ENCODE results near the gene SARS1. TPM values are rescaled to one million over a fixed set of nuclear protein-coding genes. Genes with fewer than 3 reads are reported as not detected.

Gene SARS1
- total and polyA plus RNA-seq, 4 donors: 57.5 to 132 (median 92.8) TPM

DNA sequence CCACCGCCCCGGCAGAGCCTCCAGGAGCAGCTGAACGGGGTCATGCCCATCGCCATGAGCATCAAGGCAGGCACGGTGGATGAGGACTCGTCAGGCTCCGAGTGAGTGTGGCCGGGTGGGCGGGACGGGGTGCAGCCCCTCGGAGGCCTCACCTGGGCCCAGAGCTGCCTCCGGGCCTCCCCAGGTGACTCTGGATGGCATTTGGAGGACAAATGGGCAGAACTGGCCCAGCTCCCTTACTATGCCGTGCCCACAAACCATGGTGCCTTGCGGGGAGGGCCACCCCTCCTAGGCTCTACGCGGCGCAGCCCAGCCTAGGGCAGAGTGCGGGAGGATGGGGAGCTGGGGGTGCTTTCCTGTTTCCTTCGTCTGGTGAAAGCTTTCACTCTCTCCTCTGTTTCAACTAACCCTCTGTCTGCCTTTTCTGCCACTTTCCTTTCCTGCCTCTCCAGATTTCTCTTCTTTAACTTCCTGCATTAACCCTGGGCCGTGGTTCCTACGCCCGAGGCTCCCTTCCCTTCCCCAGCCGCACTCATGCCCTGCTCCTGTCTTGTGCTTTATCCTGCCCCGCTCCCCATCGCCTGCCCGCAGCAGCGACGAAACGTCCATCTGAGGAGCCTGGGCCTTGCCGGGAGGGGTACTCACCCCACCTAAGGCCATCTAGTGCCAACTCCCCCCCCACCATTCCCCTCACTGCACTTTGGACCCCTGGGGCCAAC is 60.0 kb downstream of the SARS1 start:
- Histone ChIP-seq H3K36me3 (ENCODE audit: control insufficient read depth in 4 of 4, insufficient read depth in 3 of 4, low read depth in 1 of 4, low read length in 3 of 4) (no peaks in the 10 kb centered on the region), H3K9me3 (ENCODE audit: control insufficient read depth in 4 of 4, low read length in 3 of 4) (no peaks in the 10 kb centered on the region), H3K9ac (ENCODE audit: low read depth in 1 of 2, low read length in 2 of 2) (no peak overlapping the region), H3K4me3 (ENCODE audit: low read depth in 1 of 3, low read length in 3 of 3) (no peak overlapping the region), H3K27ac (ENCODE audit: low read depth in 1 of 2, low read length in 2 of 2) (no peak overlapping the region), H3K4me1 (ENCODE audit: control insufficient read depth in 4 of 4, insufficient read depth in 4 of 4, low read length in 3 of 4) (peaks cover 4 to 39% (median 28%) of the 10 kb centered on the region in 4 donors), H3K27me3 (ENCODE audit: control insufficient read depth in 4 of 4, insufficient read depth in 4 of 4, low read length in 3 of 4) (no peaks in the 10 kb centered on the region)
- WGBS: 86% methylated on average over 30 of the region's 30 CpGs
- TF ChIP-seq EGR1 (IDR thresholded peaks at IDR 0.05; ENCODE audit: low read depth in 2 of 2): no peak
- TF ChIP-seq TAF1 (conservative IDR thresholded peaks at IDR 0.05): no peak
- TF ChIP-seq RXRA (IDR thresholded peaks at IDR 0.05): no peak
- TF ChIP-seq, protein P1, sequence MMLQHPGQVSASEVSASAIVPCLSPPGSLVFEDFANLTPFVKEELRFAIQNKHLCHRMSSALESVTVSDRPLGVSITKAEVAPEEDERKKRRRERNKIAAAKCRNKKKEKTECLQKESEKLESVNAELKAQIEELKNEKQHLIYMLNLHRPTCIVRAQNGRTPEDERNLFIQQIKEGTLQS (IDR thresholded peaks at IDR 0.05): no peak
- TF ChIP-seq SP1 (IDR thresholded peaks at IDR 0.05): no peak
- no peak for TF ChIP-seq MAX (IDR thresholded peaks at IDR 0.05)
- TF ChIP-seq FOXA2 (IDR thresholded peaks at IDR 0.05): no peak
- no peak for TF ChIP-seq REST (IDR thresholded peaks at IDR 0.05)
- no peak for TF ChIP-seq RAD21 (IDR thresholded peaks at IDR 0.05)
- no peak for TF ChIP-seq HNF4G (IDR thresholded peaks at IDR 0.05)
- TF ChIP-seq NR2F2 (IDR thresholded peaks at IDR 0.05): no peak
- DNase-seq (ENCODE audit: low spot score): no peak

DNA sequence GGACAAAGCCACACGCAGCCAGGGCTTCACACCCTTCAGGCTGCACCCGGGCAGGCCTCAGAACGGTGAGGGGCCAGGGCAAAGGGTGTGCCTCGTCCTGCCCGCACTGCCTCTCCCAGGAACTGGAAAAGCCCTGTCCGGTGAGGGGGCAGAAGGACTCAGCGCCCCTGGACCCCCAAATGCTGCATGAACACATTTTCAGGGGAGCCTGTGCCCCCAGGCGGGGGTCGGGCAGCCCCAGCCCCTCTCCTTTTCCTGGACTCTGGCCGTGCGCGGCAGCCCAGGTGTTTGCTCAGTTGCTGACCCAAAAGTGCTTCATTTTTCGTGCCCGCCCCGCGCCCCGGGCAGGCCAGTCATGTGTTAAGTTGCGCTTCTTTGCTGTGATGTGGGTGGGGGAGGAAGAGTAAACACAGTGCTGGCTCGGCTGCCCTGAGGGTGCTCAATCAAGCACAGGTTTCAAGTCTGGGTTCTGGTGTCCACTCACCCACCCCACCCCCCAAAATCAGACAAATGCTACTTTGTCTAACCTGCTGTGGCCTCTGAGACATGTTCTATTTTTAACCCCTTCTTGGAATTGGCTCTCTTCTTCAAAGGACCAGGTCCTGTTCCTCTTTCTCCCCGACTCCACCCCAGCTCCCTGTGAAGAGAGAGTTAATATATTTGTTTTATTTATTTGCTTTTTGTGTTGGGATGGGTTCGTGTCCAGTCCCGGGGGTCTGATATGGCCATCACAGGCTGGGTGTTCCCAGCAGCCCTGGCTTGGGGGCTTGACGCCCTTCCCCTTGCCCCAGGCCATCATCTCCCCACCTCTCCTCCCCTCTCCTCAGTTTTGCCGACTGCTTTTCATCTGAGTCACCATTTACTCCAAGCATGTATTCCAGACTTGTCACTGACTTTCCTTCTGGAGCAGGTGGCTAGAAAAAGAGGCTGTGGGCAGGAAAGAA is 61.1 kb downstream of the SARS1 start:
- Histone ChIP-seq H3K27ac (ENCODE audit: low read depth in 1 of 2, low read length in 2 of 2) (peak overlapping the region; percentile 45 to 56), H3K9me3 (ENCODE audit: control insufficient read depth in 4 of 4, low read length in 3 of 4) (no peaks in the 10 kb centered on the region), H3K27me3 (ENCODE audit: control insufficient read depth in 4 of 4, insufficient read depth in 4 of 4, low read length in 3 of 4) (no peaks in the 10 kb centered on the region), H3K9ac (ENCODE audit: low read depth in 1 of 2, low read length in 2 of 2) (peak overlapping the region in 1 of 2 donors; percentile 2), H3K4me3 (ENCODE audit: low read depth in 1 of 3, low read length in 3 of 3) (peak overlapping the region in 2 of 3 donors; percentile 9), H3K36me3 (ENCODE audit: control insufficient read depth in 4 of 4, insufficient read depth in 3 of 4, low read depth in 1 of 4, low read length in 3 of 4) (no peaks in the 10 kb centered on the region), H3K4me1 (ENCODE audit: control insufficient read depth in 4 of 4, insufficient read depth in 4 of 4, low read length in 3 of 4) (peaks cover 4 to 39% (median 28%) of the 10 kb centered on the region in 4 donors)
- WGBS: 24% methylated on average over 24 of the region's 24 CpGs
- TF ChIP-seq HNF4A (conservative IDR thresholded peaks at IDR 0.05) (peak; percentile 40 to 51), GABPA (IDR thresholded peaks at IDR 0.05 in 1 of 2, conservative IDR thresholded peaks at IDR 0.05 in 1 of 2) (no peak), EGR1 (IDR thresholded peaks at IDR 0.05; ENCODE audit: low read depth in 2 of 2) (no peak), FOXA2 (IDR thresholded peaks at IDR 0.05) (peak; percentile 91), FOXA1 (IDR thresholded peaks at IDR 0.05) (peak; percentile 68), SP1 (IDR thresholded peaks at IDR 0.05) (peak; percentile 74), NR2F2 (IDR thresholded peaks at IDR 0.05) (no peak), RXRA (IDR thresholded peaks at IDR 0.05) (peak; percentile 24 to 32), RAD21 (IDR thresholded peaks at IDR 0.05) (peak in 1 of 2 donors; percentile 24), JUND (IDR thresholded peaks at IDR 0.05) (no peak)
- TF ChIP-seq, protein P2, sequence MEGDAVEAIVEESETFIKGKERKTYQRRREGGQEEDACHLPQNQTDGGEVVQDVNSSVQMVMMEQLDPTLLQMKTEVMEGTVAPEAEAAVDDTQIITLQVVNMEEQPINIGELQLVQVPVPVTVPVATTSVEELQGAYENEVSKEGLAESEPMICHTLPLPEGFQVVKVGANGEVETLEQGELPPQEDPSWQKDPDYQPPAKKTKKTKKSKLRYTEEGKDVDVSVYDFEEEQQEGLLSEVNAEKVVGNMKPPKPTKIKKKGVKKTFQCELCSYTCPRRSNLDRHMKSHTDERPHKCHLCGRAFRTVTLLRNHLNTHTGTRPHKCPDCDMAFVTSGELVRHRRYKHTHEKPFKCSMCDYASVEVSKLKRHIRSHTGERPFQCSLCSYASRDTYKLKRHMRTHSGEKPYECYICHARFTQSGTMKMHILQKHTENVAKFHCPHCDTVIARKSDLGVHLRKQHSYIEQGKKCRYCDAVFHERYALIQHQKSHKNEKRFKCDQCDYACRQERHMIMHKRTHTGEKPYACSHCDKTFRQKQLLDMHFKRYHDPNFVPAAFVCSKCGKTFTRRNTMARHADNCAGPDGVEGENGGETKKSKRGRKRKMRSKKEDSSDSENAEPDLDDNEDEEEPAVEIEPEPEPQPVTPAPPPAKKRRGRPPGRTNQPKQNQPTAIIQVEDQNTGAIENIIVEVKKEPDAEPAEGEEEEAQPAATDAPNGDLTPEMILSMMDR (IDR thresholded peaks at IDR 0.05; ENCODE audit: low read depth, low read length, missing input control): no peak
- peak; percentile 60 for DNase-seq (ENCODE audit: low spot score)
